DMS 273 treated with DMSO at 0.1 percent for 48 hours (cell line): Measurements from ENCODE around the gene SFXN5.
"Not testable (repeated sequence)": the region's sequence is repeated elsewhere in the genome, so short reads cannot be mapped to it uniquely, and the experiment has no call there.

Experiments used
- DNase-seq: peaks from one replicate; lab custom pipeline; 2025; lab: John Stamatoyannopoulos, UW

The SFXN5 gene

DNA sequence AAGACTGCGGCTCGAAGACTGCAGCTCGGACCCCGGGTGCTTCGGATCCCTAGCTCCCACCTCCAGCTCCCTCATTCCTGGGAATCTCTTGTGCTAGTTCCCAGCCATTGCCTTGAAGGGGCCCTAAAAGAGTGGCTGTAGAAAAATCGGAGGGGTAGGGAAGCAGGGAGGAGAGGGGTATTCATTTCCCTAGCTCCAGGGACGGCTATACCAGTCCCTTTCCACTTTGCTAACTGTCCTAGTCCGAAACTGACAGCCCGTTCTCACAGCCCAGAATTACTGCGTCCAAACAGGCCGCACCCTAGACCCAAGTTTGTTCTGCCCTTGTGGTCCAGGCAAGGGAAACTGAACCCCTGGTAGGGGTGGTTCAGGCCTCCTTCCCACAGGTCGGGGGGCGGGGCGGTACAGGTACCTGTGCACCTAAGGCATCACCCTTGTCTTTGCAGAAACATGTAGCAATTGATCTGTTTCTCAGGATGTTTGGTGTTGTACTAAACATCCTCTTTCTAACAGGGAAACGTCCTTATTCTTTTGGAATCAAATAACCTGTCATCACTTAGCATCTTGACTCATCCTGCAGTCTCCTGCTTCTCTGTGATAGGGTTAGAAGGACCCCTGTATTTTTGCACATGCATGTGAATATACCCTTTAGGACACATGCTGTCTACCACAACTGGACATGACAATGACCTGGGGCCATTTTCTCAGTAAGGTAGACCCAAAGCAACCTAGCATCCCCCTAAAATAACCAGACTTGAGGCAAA is 150.2 kb downstream of the SFXN5 start:
- no peak for DNase-seq

DNA sequence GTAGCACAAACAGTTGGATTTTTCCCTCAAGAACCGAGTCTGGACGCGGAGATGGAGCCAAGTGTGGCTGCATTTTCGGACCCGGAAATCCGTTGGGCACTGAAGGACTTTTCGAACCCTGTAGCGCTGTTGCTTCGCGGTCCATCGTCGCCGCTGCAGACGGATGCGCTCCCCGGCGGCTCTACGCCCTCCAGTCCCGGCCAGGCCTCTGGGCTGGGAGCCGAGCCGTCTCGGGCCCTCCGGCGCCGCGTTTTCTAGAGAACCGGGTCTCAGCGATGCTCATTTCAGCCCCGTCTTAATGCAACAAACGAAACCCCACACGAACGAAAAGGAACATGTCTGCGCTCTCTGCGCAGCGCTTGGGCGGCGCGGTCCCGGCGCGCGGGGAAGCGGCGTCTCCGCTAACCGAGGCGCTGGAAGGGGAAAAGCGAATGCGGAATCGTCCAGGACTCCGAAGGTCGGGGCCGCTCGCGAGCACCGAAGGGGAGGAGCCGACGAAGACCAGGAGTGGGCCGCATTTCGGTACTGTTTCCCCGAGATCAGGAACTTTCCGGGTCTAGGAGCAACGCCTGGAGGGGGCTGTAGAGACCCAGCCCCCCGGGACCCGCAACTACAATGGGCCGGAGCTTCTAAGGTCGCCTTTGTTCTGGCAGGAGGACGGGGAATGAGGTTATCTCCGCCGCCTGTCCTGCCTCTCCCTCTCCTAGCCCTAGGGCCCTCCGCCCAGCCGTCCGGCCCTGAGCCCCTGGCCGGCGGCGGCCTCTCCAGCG is 151.0 kb downstream of the SFXN5 start:
- DNase-seq: no peak

DNA sequence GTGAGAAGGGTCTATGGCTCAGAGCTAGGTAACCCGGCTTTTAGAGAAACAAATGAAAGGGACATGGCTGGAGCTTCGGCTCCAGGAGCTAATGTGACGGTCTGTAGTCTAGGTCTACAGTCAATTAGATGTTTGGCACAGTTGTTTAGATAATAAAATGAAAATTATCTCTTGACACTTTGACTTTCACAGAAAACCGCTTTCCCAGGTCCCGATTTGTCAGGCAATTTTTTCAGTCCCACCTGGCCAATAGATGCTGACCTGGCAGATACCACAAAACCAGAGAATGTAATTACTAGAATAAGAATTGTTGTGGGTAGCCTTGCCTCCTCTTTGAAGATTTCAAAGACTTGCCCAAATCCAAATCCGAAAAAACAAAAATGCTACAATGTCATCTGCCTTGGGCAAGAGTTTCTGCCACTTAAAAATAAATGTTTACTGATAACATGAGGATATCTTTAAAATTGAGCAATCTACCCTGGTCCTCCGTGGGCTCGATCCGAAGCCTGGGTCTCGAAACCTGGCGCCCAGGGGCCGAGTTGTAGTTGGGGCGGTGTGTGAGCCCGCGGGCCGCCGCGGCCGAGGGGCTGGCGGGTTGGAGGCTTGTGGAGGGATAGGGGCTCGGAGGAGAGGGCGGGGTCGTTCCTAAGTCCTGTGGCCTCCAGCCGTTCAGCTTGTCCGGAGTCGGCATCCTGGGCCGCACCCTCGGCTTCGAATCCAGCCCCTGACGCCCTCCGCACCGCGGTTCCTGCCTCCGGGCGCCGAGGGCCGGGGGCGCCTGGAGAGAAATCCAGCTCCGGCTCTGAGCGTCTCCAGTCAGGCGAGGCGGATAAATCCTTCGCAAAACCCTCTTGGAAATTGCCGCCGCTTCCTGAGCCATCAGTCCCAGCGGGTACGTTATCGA is 151.8 kb downstream of the SFXN5 start:
- DNase-seq: no peak

DNA sequence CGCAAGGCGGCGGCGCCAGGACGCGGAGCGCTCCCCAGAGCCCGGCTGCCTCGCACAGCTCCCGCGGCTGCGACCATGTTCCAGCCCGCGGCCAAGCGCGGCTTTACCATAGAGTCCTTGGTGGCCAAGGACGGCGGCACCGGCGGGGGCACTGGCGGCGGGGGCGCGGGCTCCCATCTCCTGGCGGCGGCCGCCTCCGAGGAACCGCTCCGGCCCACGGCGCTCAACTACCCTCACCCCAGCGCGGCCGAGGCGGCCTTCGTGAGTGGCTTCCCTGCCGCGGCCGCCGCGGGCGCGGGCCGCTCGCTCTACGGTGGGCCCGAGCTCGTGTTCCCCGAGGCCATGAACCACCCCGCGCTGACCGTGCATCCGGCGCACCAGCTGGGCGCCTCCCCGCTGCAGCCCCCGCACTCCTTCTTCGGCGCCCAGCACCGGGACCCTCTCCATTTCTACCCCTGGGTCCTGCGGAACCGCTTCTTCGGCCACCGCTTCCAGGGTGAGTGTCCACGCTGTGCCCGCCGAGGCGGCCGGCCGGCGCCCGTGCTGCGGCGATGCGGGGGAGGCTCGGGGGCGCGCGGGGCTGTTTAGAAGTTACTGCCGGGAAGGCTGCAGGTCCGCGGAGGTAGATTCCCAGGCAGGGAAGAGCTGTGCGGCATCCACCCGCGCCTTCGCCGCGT is 153.5 kb downstream of the SFXN5 start:
- DNase-seq: peak; percentile 52

DNA sequence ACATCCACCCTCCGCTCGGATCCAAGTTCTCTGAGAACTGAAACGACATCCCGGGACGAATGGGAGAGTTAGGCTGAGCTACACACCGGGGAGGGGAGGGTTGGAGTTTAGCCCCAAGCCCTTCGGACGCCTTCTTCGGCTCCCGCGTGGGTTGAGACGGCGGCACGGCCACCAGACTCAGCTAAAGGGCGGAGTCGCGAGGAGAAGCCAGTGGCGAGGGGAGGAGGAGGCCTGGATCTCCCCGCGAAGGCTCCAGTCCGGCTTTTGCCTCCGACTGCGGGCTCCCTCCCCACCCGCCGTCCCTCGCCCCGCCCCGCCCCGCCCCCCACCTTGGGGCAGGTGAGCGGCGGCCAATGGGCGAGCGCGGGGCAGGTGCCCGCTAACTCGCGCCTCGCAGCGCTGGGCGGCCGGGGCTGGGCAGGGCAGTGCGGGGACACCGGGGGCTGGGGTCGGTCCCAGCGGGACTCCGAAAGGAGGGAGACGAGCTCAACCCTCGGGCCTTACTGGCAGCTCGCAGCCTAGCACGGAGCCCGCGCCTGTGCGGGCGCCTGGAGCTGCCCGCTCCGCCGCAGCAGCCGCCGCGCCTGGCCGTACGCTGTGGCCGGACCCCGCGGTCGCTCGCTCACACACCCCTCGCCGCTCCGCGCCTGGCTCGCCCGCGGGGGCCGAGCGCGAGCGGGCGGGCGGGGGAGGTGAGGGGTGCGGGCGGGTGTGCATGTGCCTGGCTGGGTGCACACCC is 154.2 kb downstream of the SFXN5 start, which contains the start of gene EMX1:
EMX1 (plus strand) TSS at position 382 of the 739 bp plus-strand sequence; CDS start at position 716, 334 bp downstream.
- peak; percentile 61 for DNase-seq

DNA sequence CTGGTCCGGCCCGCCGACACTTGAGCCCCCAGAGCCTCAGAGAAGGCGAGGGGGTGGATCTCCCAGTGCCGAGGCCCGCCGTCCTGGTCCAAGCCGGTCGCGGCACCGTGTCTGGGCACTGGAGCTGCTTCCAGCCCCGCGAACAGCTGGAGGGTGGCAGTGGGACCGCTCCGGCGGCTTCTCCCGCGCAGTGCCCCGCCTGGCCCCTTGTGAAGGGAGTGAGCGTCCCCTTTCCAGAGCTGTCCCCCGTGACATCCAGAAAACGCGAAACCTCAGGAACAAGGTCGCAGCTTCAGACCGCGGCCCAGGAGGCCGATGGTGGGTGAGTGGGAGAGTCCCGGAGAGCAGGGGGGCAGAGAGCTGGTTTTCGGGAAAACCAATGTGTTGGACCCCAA is 154.8 kb downstream of the SFXN5 start:
- no peak for DNase-seq

DNA sequence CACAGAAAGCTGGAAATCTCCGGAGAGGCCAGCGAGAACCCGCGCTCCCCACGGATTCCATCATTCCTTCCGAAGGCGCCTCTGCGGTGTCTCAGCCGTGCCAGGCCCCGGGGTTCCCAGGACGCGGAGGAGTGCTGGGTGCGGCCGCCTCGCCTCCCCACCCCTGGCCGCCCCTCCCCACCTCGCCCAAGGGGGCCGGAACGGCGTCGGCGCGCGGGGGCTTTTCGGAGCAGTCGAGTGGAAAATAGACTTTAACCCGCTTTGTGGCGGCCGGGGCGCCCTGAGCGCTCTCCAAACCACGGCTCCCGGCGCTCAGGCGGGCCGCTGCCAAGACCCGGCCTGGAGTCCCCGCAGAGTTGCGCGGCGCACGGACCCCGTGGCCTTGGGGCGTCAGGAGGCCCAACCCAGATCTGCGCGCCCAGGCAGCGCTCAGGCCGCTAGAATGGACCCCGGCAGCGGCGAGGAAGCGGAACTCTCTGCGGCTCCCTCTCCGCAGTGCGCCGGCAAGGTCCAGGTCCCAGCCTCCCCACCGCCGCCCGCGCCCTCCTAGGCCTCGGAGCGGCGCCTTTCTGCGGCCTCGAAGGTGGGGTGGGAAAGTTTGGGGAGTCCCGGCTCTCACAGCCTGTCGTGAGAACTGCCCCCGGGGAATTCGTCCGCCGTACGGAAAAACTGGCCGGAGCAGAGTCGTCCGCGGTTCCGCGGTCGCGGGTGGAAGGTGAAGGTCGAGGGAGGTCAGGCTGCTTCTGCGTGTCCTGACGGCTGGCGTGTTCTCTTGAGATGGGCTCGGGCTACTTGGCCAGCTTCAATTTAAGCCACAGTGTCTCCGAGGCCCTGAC is 155.4 kb downstream of the SFXN5 start:
- peak; percentile 52 for DNase-seq

DNA sequence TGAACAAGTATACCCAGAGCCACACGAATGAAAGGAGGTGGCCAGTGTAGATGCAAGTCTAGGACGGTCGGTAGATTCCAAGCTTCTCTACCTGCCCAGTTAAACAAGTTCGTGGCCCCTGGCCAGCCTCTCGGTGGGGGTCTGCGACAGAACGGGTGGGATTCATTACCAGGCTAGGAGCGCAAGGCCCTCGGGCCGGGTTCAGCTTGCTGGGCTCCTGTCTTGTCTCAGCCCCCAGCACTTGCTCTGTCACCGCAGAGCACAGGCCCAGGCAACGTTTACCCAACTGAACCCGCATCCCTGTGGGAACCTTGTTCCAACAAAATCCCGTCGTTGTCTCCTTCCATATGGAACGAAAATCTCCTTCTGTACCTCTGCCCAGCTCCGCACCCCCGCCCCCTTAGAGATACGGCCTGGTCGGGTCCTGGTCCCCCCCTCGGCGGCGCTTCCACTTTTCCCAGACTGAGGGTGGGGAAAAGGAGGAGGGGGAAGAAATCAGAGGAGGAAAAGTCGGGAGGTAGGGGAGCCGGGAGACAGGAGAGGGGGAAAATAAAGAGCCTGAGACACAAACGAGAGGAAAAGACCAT is 156.1 kb downstream of the SFXN5 start:
- no peak for DNase-seq

DNA sequence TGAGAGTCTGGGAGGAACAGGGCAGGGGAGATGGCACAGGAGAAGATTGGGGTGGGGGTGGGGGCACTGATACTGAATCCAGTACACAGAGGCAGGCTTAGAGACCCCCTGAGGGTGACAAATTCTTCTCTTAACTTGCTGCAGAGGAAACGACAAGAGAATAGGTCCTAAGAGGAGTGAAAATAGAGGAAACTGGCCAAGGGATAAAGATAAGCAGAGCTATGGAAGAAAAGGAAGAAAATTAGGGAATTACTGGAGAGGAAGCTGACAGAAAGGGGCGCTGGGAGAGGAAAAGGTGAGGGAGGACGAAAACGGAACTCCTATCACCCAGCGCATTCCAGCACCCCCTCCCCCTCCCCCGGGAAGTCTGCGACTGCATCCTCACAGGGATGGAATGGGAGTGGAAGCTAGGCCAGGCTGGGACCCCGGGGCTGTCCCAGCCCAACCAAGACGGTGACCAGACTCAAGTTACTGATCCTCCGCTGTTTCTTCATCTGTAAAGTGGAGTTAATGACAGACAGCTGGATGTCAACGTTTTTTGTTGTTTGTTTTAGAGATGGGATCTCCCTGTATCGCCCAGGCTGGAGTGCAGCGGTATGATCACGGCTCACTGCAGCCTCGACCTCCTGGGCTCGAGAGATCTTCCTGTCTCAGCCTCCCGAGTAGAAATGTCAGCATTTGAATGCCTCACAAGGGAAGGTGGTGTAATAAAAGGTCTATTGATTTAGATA is 156.8 kb downstream of the SFXN5 start:
- DNase-seq: no peak

DNA sequence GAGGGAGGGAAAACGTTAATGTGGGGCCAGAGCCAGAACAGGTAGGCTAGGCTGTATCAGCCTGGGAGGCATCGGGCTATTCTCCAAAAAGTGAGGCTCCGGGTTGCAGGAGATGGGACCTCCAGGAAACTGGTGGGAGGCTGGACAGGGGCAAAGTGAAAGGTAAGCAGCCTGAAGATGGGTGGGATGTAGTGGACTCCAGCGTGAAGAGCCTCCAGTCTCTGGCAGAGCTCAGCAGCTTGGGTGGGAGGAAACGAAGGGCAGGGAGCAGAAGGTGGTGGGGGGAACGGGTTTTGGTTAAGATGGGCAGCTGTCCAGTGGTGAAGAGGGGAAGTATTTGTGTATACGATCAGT is 157.3 kb downstream of the SFXN5 start:
- DNase-seq: no peak

DNA sequence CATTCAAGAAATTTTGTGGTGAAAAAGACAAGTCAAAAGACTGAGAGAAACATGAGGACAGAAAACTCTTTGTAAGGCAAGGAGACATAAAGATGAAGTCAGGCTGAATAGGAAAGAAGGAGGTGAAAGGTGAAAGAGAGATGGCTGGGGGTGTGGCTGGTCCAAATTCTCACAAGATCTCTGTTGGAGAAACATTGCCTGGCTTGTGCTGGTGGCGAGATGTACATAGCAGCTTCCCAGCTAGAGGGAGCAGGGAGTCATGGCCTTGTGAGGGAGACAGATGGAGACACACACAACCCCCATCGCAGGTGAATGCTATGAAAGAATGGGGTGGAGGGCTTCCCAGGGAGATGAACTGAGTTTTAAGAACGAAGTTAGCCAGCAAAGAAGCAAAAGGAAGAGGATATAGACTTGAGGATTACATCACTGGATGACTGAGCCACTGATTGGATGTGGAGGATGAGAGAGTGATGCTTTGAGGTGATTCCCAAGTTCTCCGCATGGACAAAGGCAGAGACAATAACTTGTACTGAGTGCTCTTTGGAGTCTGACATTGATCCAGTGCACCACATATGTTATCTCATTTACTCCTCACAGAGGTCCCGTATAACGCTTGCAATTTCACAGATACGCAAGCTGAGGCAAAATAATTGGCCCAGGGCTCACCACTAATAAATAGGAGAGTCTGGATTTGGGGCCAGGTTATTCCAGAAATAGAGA is 157.9 kb downstream of the SFXN5 start:
- DNase-seq: peak; percentile 17

DNA sequence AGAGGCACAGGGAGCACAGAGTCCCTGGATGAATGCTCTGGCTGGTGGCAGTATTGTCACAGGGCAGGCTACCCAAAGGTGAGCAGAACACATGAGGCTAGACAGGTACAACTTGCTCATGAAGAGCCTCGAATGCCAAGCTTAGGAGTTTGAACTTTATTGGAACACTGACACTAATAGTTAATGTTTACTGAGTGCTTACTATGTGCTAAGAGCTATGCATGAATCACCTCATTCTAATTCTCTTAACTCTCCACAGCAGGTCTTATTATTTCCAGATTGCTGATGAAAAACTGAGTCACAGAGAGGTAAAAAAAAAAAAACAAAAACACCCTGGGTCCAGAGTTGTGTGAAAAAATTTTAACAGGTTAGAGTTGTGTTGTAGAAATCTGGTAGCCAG is 160.3 kb downstream of the SFXN5 start:
- no peak for DNase-seq

DNA sequence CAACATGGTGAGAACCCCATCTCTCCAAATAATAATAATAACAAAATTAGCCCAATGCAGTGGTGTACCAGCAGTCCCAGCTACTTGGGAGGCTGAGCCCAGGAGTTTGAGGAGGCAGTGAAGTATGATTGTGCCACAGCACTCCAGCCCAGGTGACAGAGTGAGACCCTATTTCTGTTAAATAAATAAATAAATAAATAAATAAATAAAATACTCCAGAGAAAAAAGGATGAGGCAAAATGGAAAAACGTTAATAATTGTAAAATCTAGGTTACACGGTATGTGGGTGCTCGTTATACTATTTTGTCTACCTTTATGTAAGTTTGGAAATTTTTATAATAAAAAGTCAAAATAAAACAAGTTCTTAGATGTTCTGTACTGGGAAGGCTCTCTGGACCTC is 162.8 kb downstream of the SFXN5 start:
- no peak for DNase-seq

DNA sequence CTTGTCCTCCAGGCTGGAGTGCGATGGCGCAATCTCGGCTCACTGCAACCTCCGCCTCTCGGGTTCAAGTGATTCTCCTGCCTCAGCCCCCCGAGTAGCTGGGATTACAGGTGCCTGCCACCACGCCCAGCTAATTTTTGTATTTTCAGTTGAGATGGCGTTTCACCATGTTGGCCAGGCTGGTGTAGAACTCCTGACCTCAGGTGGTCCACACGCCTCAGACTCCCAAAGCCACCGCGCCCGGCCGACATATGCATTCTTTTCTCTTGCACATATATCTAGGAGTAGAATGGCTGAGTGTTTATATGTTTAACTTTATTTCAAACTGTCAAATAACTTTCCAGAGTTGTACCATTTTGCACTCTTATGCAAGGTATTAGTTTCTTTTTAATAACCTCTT is 164.1 kb downstream of the SFXN5 start:
- not testable (repeated sequence) for DNase-seq

DNA sequence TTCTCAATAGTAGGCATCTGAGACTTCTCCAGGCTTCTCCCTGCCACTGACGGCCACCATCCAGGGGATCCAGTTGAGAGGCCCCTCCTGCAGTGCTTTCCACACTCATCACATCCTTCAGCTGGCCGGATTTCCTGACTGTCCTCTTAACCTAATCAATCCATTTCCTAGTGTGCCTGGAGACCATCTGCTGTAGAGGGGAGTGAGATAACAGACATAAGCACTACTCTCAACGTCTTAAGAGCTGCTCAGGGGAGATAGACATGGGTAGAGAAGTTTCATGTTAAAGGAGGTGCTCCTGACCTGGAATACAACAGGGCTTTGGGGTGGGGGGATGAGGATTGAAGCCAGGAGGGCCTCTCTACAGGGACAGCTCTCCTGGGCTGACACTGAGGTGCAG is 170.1 kb downstream of the SFXN5 start:
- DNase-seq: no peak

DNA sequence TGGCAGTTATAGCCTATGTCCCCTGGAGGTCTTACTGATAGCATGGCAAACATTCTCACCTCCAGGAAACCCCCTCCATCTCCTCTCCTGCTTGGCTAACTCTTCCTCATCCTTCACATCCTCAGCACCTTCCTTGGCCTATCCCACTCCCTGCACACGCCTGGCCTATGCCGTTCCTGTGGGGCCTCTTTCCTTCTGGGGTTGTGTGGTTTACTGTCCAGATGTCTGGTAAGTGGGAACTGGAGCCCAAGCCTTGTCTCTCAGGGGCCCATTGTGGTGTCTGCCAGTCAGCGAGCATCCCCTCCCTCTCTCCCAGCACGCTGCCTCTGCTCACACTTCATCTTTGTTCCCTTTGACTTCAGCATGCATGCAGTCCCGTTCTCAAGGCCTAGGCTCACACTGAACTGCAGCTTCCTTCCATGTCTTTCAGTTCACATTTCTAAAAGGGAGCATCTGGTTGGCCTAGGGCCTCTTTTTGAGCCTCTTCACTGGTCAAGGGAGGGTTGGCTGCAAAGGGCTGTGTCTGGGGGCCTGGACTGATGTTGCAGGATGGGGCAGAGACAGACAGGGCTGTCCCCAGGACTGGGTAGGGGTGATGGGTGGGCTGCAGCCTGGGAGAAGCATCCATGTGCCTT is 171.2 kb downstream of the SFXN5 start:
- no peak for DNase-seq

DNA sequence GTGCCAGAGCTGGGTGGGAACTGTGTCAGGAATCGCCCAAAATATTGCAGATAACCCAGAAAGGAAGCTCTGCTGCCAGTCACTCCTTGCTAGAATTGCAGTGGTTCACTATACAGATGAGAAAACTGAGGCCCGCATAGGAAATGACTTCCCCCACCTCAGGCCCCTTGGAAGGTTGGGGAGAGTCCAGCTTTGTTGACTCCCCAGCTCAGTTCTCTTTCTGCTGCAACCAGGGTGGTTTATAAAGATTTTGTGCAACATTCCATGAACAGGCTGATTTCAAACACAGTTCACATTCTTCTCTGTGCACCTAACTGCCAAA is 173.0 kb downstream of the SFXN5 start:
- DNase-seq: no peak
